Bronchial epithelial cell (primary cell): ENCODE measurements around the gene CAVIN1. TPM values are rescaled to one million over a fixed set of nuclear protein-coding genes. Genes with fewer than 3 reads are reported as not detected.
"Not testable (repeated sequence)": the region's sequence is repeated elsewhere in the genome, so short reads cannot be mapped to it uniquely, and the experiment has no call there.

Experiments used
- DNase-seq: peaks from one replicate; pipeline ENCODE4 v3.0.0-alpha.2; 2010; ENCODE audit warnings: low read depth
- FAIRE-seq: peaks from 2 replicates; lab custom pipeline; 2011; peaks lifted over from hg19 to GRCh38; lab: Jason Lieb, UNC
- H3K27me3 ChIP-seq: 2 replicates; pipeline ENCODE4 v1.5.1; 2011; ENCODE audit warnings: low read length; ENCODE audit not compliant: control insufficient read depth, insufficient read depth
- H3K36me3 ChIP-seq: 2 replicates; pipeline ENCODE4 v1.5.1; 2011; ENCODE audit warnings: low read length; ENCODE audit not compliant: control insufficient read depth, insufficient read depth
- H3K4me3 ChIP-seq: 2 replicates; pipeline ENCODE4 v1.5.1; 2011; ENCODE audit warnings: mild to moderate bottlenecking, low read depth, low read length, control low read depth
- CTCF ChIP-seq: IDR thresholded peaks from 2 replicates; pipeline ENCODE4 v1.5.1; 2011; ENCODE audit warnings: mild to moderate bottlenecking, moderate library complexity, low read length, control low read depth, inconsistent platforms; ENCODE audit not compliant: insufficient read depth, severe bottlenecking
- total RNA-seq: library from RNA; depleted of rRNA; stranded (reverse); fragments of >200 nt; gene quantifications from 2 replicates; pipeline ENCODE4 v1.2.1, GENCODE V29; 2014

Gene CAVIN1
- total RNA-seq, 1 donor from 2014 or later: 126 TPM

DNA sequence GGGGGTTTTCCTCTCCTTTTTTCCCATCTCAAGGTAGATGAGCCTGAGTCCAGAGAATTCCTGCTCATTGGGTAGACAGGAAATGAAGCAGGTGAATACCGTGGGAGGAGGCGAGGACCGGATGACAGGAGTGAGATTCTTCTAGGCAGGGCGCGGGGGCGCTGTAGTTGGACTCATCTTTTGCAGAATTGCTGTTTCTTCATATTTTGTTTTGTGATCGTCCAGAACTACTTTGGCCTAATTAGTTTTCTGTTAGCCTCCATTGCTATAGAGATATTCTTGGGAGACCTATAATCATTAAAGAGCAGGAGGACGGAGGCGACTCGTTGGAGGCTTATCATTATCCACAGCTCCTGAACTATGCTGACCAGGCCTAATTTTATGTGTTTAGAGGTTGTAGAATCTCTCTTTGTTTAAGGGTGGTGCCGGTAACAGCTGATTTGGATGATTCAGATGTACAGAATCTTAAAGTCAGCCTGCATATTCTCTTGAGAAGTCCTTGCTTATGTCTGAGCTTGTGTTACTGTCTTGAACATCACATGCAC, 36.3 kb upstream of the CAVIN1 start:
- H3K27me3 ChIP-seq: no peaks in the 10 kb centered on the region
- H3K4me3 ChIP-seq: peak overlapping the region; percentile 45
- DNase-seq: peak; percentile 67
- peaks cover 5% of the 10 kb centered on the region for H3K36me3 ChIP-seq
- no peak for FAIRE-seq
- TF ChIP-seq CTCF: peak; percentile 46

GRCh38 chr17:42458497-42459255, 35.6 kb upstream of the CAVIN1 start, which contains the start of gene ATP6V0A1:
Gene ATP6V0A1 (plus strand): TSS chr17:42458878. CDS start chr17:42460895, 2,017 bp downstream.
- FAIRE-seq (no peak), DNase-seq (peak; percentile 59)
- TF ChIP-seq CTCF: no peak
- Histone ChIP-seq H3K27me3 (no peaks in the 10 kb centered on the region), H3K4me3 (peak within 1 kb of the TSS; percentile 45), H3K36me3 (peaks cover 5% of the 10 kb centered on the region)

- peaks cover 5% of the 10 kb centered on the region for H3K36me3 ChIP-seq
- DNase-seq (no peak), FAIRE-seq (no peak)
- no peaks in the 10 kb centered on the region for H3K27me3 ChIP-seq
- TF ChIP-seq CTCF: no peak
- no peak overlapping the region for H3K4me3 ChIP-seq
Measured at GRCh38 chr17:42457107-42457792, 34.2 kb upstream of the CAVIN1 start.

GRCh38 chr17:42456223-42457106, 33.4 kb upstream of the CAVIN1 start:
- TF ChIP-seq CTCF: no peak
- no peak overlapping the region for H3K4me3 ChIP-seq
- peak; percentile 78 for DNase-seq
- FAIRE-seq: no peak
- H3K27me3 ChIP-seq: no peaks in the 10 kb centered on the region
- peaks cover 2% of the 10 kb centered on the region for H3K36me3 ChIP-seq

GRCh38 chr17:42454987-42455386, 31.9 kb upstream of the CAVIN1 start:
- H3K4me3 ChIP-seq, DNase-seq, FAIRE-seq, H3K36me3 ChIP-seq, H3K27me3 ChIP-seq: not testable (repeated sequence)
